GM19023 (cell line): Measurements from ENCODE around the gene RAB3GAP1.
"Not testable (repeated sequence)": the region's sequence is repeated elsewhere in the genome, so short reads cannot be mapped to it uniquely, and the experiment has no call there.

Source experiments
- ATAC-seq: cut with Tn5 transposase; IDR thresholded peaks from one replicate; pipeline ENCODE4 v1.9.1; 2021; ENCODE audit warnings: mild to moderate bottlenecking, moderate library complexity; ENCODE audit not compliant: unreplicated experiment

Gene RAB3GAP1

GRCh38 chr2:135099802-135100483 is 47.9 kb downstream of the RAB3GAP1 start:
- no peak for ATAC-seq

DNA sequence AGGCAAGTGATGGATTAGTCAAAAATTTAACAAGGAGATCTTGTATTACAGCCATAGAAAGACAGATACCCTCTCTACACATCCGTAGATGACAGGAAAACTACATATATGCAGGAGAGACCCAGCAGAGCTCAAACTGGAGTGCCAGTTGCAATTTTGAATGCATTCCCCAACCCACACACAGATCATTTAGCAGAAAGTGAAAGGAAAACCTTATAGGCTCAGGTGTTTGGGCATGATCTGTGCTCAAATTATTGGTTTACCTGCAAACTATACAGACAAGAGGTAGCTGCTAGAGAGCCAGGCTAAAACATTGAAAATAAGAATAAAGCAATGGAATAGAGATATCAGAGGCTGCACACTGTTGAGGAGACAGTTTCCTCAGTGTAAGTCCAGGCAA is 51.8 kb downstream of the RAB3GAP1 start:
- ATAC-seq = no peak

DNA sequence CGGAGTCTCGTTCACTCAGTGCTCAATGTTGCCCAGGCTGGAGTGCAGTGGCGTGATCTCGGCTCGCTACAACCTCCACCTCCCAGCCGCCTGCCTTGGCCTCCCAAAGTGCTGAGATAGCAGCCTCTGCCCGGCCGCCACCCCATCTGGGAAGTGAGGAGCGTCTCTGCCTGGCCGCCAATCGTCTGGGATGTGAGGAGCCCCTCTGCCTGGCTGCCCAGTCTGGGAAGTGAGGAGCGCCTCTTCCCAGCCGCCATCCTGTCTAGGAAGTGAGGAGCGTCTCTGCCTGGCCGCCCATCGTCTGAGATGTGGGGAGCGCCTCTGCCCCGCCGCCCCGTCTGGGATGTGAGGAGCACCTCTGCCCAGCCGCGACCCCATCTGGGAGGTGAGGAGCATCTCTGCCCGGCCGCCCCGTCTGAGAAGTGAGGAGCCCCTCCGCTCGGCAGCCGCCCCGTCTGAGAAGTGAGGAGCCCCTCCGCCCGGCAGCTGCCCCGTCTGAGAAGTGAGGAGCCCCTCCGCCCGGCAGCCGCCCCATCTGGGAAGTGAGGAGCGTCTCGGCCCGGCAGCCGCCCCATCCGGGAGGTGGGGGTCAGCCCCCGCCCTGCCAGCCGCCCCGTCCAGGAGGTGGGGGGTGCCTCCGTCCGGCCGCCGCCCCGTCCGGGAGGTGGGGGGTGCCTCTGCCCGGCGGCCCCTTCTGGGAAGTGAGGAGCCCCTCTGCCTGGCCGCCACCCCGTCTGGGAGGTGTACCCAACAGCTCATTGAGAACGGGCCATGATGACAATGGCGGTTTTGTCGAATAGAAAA is 53.6 kb downstream of the RAB3GAP1 start:
- not testable (repeated sequence) for ATAC-seq

GRCh38 chr2:135113322-135113721 is 61.2 kb downstream of the RAB3GAP1 start:
- ATAC-seq = no peak

DNA sequence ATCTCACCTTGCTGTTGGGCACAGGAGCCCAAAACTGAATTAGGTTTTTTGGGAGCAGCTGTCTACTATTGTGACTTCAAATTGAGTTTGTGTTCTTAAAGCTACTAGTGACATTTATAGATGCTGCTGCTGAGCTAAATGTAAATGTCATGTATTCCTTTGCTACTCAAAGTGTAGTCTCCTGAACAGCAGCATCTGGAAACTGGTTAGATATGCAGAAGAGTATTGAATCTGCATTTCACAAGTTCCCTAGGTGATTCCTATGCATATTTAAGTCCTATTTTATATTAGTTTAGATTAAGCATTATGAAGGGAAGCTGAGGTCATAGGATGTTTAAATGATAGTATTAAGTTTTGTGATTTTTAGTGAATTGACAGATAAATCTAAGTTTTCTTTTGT is 67.5 kb downstream of the RAB3GAP1 start:
- no peak for ATAC-seq

DNA sequence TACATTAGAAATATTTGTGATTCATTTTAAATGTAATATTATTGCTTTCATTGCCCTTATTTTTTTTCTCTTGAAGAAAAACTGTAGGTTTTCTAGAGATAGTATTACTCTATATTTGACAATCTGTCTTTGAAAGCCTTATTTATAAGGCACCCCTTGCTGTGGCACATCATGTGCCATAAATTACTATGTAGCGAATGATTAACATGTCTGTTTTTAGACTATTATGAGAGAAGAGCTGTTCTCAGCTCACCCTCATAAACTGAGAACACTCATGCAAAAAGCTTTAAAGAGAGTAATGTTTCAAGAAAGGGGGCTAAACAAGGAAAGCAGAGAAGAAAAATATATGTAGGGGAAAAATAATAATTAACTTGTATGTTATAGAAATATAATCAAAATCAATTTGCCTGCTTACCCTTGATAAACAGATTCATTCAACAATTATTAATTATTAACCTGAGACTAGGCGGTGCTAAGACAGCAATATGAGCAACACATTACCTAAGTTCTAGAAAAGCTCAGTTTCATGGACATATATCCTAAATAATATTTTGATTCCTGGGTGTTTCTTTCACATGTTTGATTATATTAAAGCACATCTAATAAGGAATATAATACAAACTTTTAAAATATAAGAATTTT is 69.0 kb downstream of the RAB3GAP1 start:
- ATAC-seq = no peak

- not testable (repeated sequence) for ATAC-seq
These were observed 69.6 kb downstream of the RAB3GAP1 start for GRCh38 chr2:135121658-135122039.

- no peak for ATAC-seq
These were observed 73.1 kb downstream of the RAB3GAP1 start for GRCh38 chr2:135124924-135125886.

DNA sequence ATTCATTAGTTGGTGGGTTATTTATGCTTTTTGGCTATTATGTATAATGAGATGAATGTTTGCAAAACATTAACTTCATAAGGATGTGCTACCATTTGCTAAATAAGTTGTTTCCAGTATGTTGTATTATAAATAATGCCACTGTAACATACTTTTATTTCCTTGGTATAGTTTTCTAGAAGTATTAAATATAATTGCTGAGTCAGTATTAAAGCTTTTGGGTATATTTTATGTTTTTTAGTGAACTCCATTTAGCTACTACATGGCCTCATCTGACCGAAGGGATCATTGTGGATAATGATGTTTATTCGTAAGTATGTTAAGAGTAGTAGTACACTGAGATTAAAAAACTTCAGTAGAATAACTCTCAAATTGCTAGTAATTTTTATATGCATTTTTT is 73.8 kb downstream of the RAB3GAP1 start:
- no peak for ATAC-seq

DNA sequence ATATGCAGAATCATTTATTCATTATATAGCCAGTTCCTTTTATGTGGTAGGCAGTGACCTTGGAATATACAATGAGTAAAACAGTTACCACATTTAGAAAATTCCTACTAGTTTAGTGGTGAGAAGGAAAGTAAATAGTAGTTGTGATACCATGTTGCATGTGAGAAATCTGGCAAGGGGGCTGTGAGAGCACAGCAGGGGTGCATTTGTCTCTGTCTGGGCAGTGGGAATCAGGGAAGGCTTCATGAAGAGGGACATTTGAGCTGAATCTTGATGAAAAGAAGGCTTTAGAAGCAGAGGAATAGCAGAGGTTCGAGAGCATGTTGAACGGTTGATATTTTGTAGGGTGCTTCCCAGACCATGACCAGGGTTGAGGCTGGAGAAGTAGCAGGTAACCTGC is 78.7 kb downstream of the RAB3GAP1 start:
- no peak for ATAC-seq

- ATAC-seq = no peak
These were observed 80.2 kb downstream of the RAB3GAP1 start for GRCh38 chr2:135132314-135132713.

- ATAC-seq = no peak
These were observed 88.5 kb downstream of the RAB3GAP1 start for GRCh38 chr2:135140606-135141005.

DNA sequence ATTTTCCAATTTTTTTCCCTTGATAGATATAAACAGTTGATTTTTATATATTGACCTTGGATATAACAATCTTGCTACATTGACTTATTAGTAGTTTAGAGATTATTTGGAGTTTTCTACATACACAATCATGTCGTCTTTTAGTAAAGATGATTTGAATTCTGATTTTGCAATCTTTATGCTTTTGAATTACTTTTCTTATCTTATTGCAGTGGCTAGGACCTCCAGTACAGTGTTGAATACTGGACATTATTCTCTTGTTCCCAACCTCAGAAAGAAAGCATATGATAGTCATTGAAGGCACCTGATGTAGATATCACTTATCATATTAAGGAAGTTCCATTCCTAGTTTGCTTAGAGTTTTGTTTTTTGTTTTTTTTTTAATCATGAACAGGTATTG is 90.2 kb downstream of the RAB3GAP1 start:
- no peak for ATAC-seq

- ATAC-seq = no peak
These were observed 92.3 kb downstream of the RAB3GAP1 start for GRCh38 chr2:135144343-135144742.

GRCh38 chr2:135149251-135149650 is 97.2 kb downstream of the RAB3GAP1 start:
- ATAC-seq = no peak

- ATAC-seq = no peak
These were observed 98.6 kb downstream of the RAB3GAP1 start for GRCh38 chr2:135150725-135151124.

DNA sequence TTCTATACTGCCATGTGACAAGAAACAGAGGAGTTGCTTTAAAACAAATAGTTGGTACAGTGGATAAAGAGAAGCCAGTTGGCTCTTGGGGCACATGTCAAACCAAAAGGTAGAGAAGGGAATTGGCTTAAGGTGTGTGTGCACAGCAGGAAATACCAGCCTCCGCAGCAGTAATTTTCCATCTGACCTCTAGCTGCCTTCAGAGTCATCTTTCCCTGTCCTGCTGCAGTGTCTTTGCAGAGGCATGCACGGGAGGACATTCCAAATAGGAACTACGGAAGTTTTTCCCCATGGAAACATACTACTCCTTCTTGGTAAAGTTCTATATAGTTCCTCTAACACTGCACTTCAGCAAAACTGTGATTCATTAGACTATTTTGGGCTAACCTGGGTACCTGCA is 99.5 kb downstream of the RAB3GAP1 start:
- ATAC-seq = no peak

DNA sequence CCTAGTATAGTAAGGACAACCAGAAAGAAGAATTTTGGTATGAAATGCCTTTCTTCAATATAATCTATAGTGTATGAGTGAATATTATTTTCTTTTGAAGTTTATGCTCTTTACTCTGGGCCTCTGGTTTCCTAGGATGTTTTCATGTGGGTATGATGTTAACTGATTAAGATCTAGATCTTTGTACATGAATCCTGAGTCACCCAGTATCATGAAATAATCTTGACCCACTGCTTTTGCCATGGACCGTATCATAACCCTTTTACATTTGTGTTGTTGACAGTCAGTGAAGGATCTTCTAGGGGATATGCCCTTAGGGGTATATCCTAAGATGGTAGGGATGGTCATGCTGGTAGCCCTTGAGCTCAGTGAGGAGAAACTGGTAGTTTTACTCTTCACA is 100.3 kb downstream of the RAB3GAP1 start:
- no peak for ATAC-seq

GRCh38 chr2:135154962-135155361 is 102.9 kb downstream of the RAB3GAP1 start:
- no peak for ATAC-seq

- no peak for ATAC-seq
These were observed 105.8 kb downstream of the RAB3GAP1 start for GRCh38 chr2:135157856-135158255.

GRCh38 chr2:135159191-135159590 is 107.1 kb downstream of the RAB3GAP1 start:
- no peak for ATAC-seq
